PFSK-1 (cell line): Measurements from ENCODE around the gene DIPK1A. TPM values are rescaled to one million over a fixed set of nuclear protein-coding genes. Genes with fewer than 3 reads are reported as not detected.

Source experiments
- FOXP2 ChIP-seq: optimal IDR thresholded peaks from 2 replicates; pipeline ENCODE3; 2011; ENCODE audit warnings: borderline replicate concordance, control low read depth, inconsistent platforms; ENCODE audit not compliant: insufficient read depth; ENCODE audit errors: extremely low read length, extremely low read depth
- POLR2AphosphoS5 ChIP-seq: IDR thresholded peaks from 2 replicates; pipeline ENCODE4 v1.6.1; 2012; ENCODE audit warnings: low read depth, mild to moderate bottlenecking, control low read depth, low read length, moderate library complexity
- REST ChIP-seq, 2 experiments: IDR thresholded peaks; 2 replicates each; pipeline versions ENCODE4 v1.6.1 to v1.8.0; 2011 to 2012; ENCODE audit warnings: low read depth in 2 of 2, low read length in 2 of 2, control low read depth in 1 of 2, inconsistent platforms in 1 of 2, mild to moderate bottlenecking in 1 of 2, moderate library complexity in 1 of 2; ENCODE audit not compliant: insufficient read depth in 1 of 2
- SIN3A ChIP-seq: IDR thresholded peaks from 2 replicates; pipeline ENCODE4 v1.6.1; 2012; ENCODE audit warnings: mild to moderate bottlenecking, low read length, moderate library complexity, borderline replicate concordance; ENCODE audit not compliant: insufficient read depth
- TAF1 ChIP-seq: IDR thresholded peaks from 2 replicates; pipeline ENCODE4 v1.6.1; 2012; ENCODE audit warnings: low read length, control low read depth, borderline replicate concordance; ENCODE audit not compliant: insufficient read depth
- polyA plus RNA-seq: library from polyadenylated mRNA; unstranded; fragments of >200 nt; gene quantifications from one replicate; pipeline ENCODE4 v1.2.1, GENCODE V29; 2012; ENCODE audit warnings: low read depth, missing spikeins; ENCODE audit not compliant: insufficient read length

Gene DIPK1A
- 0.64 TPM for polyA plus RNA-seq

- TF ChIP-seq SIN3A (no peak), POLR2AphosphoS5 (no peak), FOXP2 (no peak), REST (IDR thresholded peaks at IDR 0.05; ENCODE audit: insufficient read depth in 1 of 2, low read depth in 2 of 2, low read length in 2 of 2) (no peak), TAF1 (no peak)
Measured at GRCh38 chr1:92961131-92961895, at the start of gene DIPK1A. Gene DIPK1A (minus strand): TSS chr1:92961462. CDS start chr1:92961429, 33 bp downstream.

GRCh38 chr1:93007941-93008577 lies 46.8 kb upstream of the DIPK1A start:
- TF ChIP-seq SIN3A (no peak), POLR2AphosphoS5 (no peak), FOXP2 (no peak), REST (IDR thresholded peaks at IDR 0.05; ENCODE audit: insufficient read depth in 1 of 2, low read depth in 2 of 2, low read length in 2 of 2) (no peak), TAF1 (no peak)

GRCh38 chr1:93005252-93005598 lies 44.0 kb upstream of the DIPK1A start:
- no peak for TF ChIP-seq FOXP2
- no peak for TF ChIP-seq TAF1
- TF ChIP-seq SIN3A: no peak
- TF ChIP-seq REST (IDR thresholded peaks at IDR 0.05; ENCODE audit: insufficient read depth in 1 of 2, low read depth in 2 of 2, low read length in 2 of 2): no peak

GRCh38 chr1:93004566-93005251 lies 43.4 kb upstream of the DIPK1A start:
- TF ChIP-seq REST (IDR thresholded peaks at IDR 0.05; ENCODE audit: insufficient read depth in 1 of 2, low read depth in 2 of 2, low read length in 2 of 2): no peak
- no peak for TF ChIP-seq FOXP2
- no peak for TF ChIP-seq POLR2AphosphoS5
- TF ChIP-seq TAF1: no peak
- no peak for TF ChIP-seq SIN3A

- TF ChIP-seq REST (IDR thresholded peaks at IDR 0.05; ENCODE audit: insufficient read depth in 1 of 2, low read depth in 2 of 2, low read length in 2 of 2) (no peak), POLR2AphosphoS5 (no peak), FOXP2 (no peak), SIN3A (no peak), TAF1 (no peak)
Measured at GRCh38 chr1:93003981-93004380, 42.7 kb upstream of the DIPK1A start.
